SHP77 treated with DMSO at 0.1 percent for 48 hours (cell line): ENCODE data around the gene NTRK2.

ENCODE experiments used
- DNase-seq: peaks from one replicate; lab custom pipeline; 2025; lab: John Stamatoyannopoulos, UW

The NTRK2 gene

GRCh38 chr9:84939774-84940173 is 270.2 kb downstream of the NTRK2 start:
- no peak for DNase-seq

- DNase-seq = no peak
Measured at GRCh38 chr9:84940294-84940693, 270.8 kb downstream of the NTRK2 start.

- no peak for DNase-seq
Measured at GRCh38 chr9:84941792-84942191, 272.3 kb downstream of the NTRK2 start.

GRCh38 chr9:84943482-84944050 is 274.0 kb downstream of the NTRK2 start:
- no peak for DNase-seq

GRCh38 chr9:84945878-84946538 is 276.5 kb downstream of the NTRK2 start:
- DNase-seq = no peak

GRCh38 chr9:84947412-84947972 is 278.0 kb downstream of the NTRK2 start:
- no peak for DNase-seq

GRCh38 chr9:84949258-84949657 is 279.7 kb downstream of the NTRK2 start:
- DNase-seq = no peak

- DNase-seq = no peak
Measured at GRCh38 chr9:84949971-84950370, 280.4 kb downstream of the NTRK2 start.

GRCh38 chr9:84950879-84951811 is 281.6 kb downstream of the NTRK2 start:
- DNase-seq = no peak

GRCh38 chr9:84953252-84953773 is 283.8 kb downstream of the NTRK2 start:
- no peak for DNase-seq

GRCh38 chr9:84953797-84954705 is 284.5 kb downstream of the NTRK2 start:
- DNase-seq = no peak

GRCh38 chr9:84955155-84955554 is 285.6 kb downstream of the NTRK2 start:
- no peak for DNase-seq

- DNase-seq = no peak
Measured at GRCh38 chr9:84955971-84956370, 286.4 kb downstream of the NTRK2 start.

- DNase-seq = no peak
Measured at GRCh38 chr9:84959339-84959738, 289.8 kb downstream of the NTRK2 start.

- DNase-seq = no peak
Measured at GRCh38 chr9:84966876-84967830, 297.6 kb downstream of the NTRK2 start.

- DNase-seq = no peak
Measured at GRCh38 chr9:84969084-84969483, 299.6 kb downstream of the NTRK2 start.

- no peak for DNase-seq
Measured at GRCh38 chr9:84969736-84970135, 300.2 kb downstream of the NTRK2 start.

GRCh38 chr9:84970432-84970831 is 300.9 kb downstream of the NTRK2 start:
- no peak for DNase-seq

- no peak for DNase-seq
Measured at GRCh38 chr9:84971571-84971970, 302.0 kb downstream of the NTRK2 start.

- DNase-seq = no peak
Measured at GRCh38 chr9:84974258-84974657, 304.7 kb downstream of the NTRK2 start.
